Panc1 (cell line): ENCODE measurements around the gene ATP5F1D.

Source experiments
- CTCF ChIP-seq: fragments of 450-650 bp; IDR thresholded peaks from 2 replicates; pipeline ENCODE4 v1.5.1; 2017; ENCODE audit warnings: mild to moderate bottlenecking
- POLR2AphosphoS5 ChIP-seq: IDR thresholded peaks from 2 replicates; pipeline ENCODE4 v1.6.1; 2012; ENCODE audit warnings: mild to moderate bottlenecking, low read depth, low read length, moderate library complexity
- TCF7L2 ChIP-seq: IDR thresholded peaks from 2 replicates; pipeline ENCODE4 v1.6.1; 2011; ENCODE audit warnings: mild to moderate bottlenecking, low read depth, low read length, inconsistent platforms

GRCh38 chr19:1230783-1231489 is 10.6 kb upstream of the ATP5F1D start:
- no peak for TF ChIP-seq CTCF
- no peak for TF ChIP-seq POLR2AphosphoS5
- no peak for TF ChIP-seq TCF7L2
